HG03135 (cell line): Measurements from ENCODE around the gene HTT.

Experiments
- ATAC-seq: cut with Tn5 transposase; IDR thresholded peaks from one replicate; pipeline ENCODE4 v1.9.1; 2021; ENCODE audit warnings: mild to moderate bottlenecking, moderate library complexity; ENCODE audit not compliant: unreplicated experiment

The HTT gene

GRCh38 chr4:3247399-3248177 is 173.1 kb downstream of the HTT start:
- no peak for ATAC-seq

GRCh38 chr4:3248178-3248480 is 173.6 kb downstream of the HTT start:
- no peak for ATAC-seq

GRCh38 chr4:3248811-3249661 is 174.6 kb downstream of the HTT start, which contains the start of gene MSANTD1:
TSS of gene MSANTD1 (plus strand) at chr4:3249159. CDS start at chr4:3249223, 64 bp downstream.
- ATAC-seq = no peak

GRCh38 chr4:3249711-3250437 is 175.4 kb downstream of the HTT start:
- no peak for ATAC-seq

GRCh38 chr4:3250438-3250955 is 176.0 kb downstream of the HTT start:
- ATAC-seq = no peak

GRCh38 chr4:3250956-3251690 is 176.6 kb downstream of the HTT start:
- no peak for ATAC-seq

- no peak for ATAC-seq
Measured at GRCh38 chr4:3251691-3252479, 177.4 kb downstream of the HTT start.

GRCh38 chr4:3252480-3252828 is 178.0 kb downstream of the HTT start:
- no peak for ATAC-seq

- ATAC-seq = no peak
Measured at GRCh38 chr4:3252831-3253641, 178.6 kb downstream of the HTT start.

GRCh38 chr4:3253808-3254207 is 179.3 kb downstream of the HTT start:
- ATAC-seq = no peak

GRCh38 chr4:3254302-3255131 is 180.0 kb downstream of the HTT start:
- no peak for ATAC-seq

GRCh38 chr4:3255611-3256186 is 181.2 kb downstream of the HTT start:
- ATAC-seq = no peak

- ATAC-seq = no peak
Measured at GRCh38 chr4:3256230-3257102, 182.0 kb downstream of the HTT start.

GRCh38 chr4:3257103-3257555 is 182.6 kb downstream of the HTT start:
- no peak for ATAC-seq

GRCh38 chr4:3257556-3258482 is 183.3 kb downstream of the HTT start:
- ATAC-seq = no peak
